H1 (cell line): ENCODE measurements around the gene MAGI1.

Experiments
- BACH1 ChIP-seq: IDR thresholded peaks from 2 replicates; pipeline ENCODE4 v1.6.1; 2012; ENCODE audit warnings: low read length, improper control_type of control experiment
- CHD2 ChIP-seq: IDR thresholded peaks from 2 replicates; pipeline ENCODE4 v1.6.1; 2012; ENCODE audit warnings: low read length, improper control_type of control experiment
- CTCF ChIP-seq, 3 experiments: IDR thresholded peaks; 1 replicate in 2 of 3; 2 replicates in 1 of 3; pipeline versions ENCODE4 v1.5.1 to v1.6.1; 2011; ENCODE audit warnings: low read length in 3 of 3, mild to moderate bottlenecking in 3 of 3, inconsistent platforms in 2 of 3, low read depth in 1 of 3, moderate library complexity in 1 of 3; ENCODE audit not compliant: insufficient read depth in 1 of 3; ENCODE audit errors: control extremely low read depth in 1 of 3
- HDAC6 ChIP-seq: IDR thresholded peaks from one replicate; pipeline ENCODE4 v1.7.1; 2012; ENCODE audit warnings: low read depth, mild to moderate bottlenecking, inconsistent platforms, low read length, moderate library complexity
- JUND ChIP-seq: IDR thresholded peaks from 2 replicates; pipeline ENCODE4 v1.6.1; 2011; ENCODE audit warnings: mild to moderate bottlenecking, improper control_type of control experiment, low read length
- NRF1 ChIP-seq: IDR thresholded peaks from 2 replicates; pipeline ENCODE4 v1.6.1; 2011; ENCODE audit warnings: mild to moderate bottlenecking, low read depth, low read length, improper control_type of control experiment
- POLR2A ChIP-seq, 2 experiments: IDR thresholded peaks; 1 replicate in 1 of 2; 2 replicates in 1 of 2; pipeline ENCODE4 v1.6.1; 2011; ENCODE audit warnings: low read depth in 2 of 2, low read length in 2 of 2, mild to moderate bottlenecking in 2 of 2; ENCODE audit errors: control extremely low read depth in 1 of 2
- POLR2AphosphoS5 ChIP-seq: IDR thresholded peaks from 2 replicates; pipeline ENCODE4 v1.6.1; 2011; ENCODE audit warnings: low read depth, low read length
- SP1 ChIP-seq: IDR thresholded peaks from 2 replicates; pipeline ENCODE4 v1.6.1; 2011; ENCODE audit warnings: low read depth, low read length
- TAF1 ChIP-seq: IDR thresholded peaks from 2 replicates; pipeline ENCODE4 v1.6.1; 2011; ENCODE audit warnings: mild to moderate bottlenecking, low read depth, low read length
- TEAD4 ChIP-seq: IDR thresholded peaks from 2 replicates; pipeline ENCODE4 v1.6.1; 2012; ENCODE audit warnings: low read depth, low read length, inconsistent platforms, mixed read lengths
- YY1 ChIP-seq: IDR thresholded peaks from 2 replicates; pipeline ENCODE4 v1.6.1; 2011; ENCODE audit warnings: low read depth, mild to moderate bottlenecking, low read length

- TF ChIP-seq POLR2A (IDR thresholded peaks at IDR 0.05; ENCODE audit: control extremely low read depth in 1 of 2, low read depth in 2 of 2, low read length in 2 of 2) (no peak), HDAC6 (no peak), JUND (no peak), BACH1 (no peak), TEAD4 (no peak), CTCF (IDR thresholded peaks at IDR 0.05; ENCODE audit: control extremely low read depth in 1 of 3, insufficient read depth in 1 of 3, low read depth in 1 of 3, low read length in 3 of 3) (no peak), TAF1 (no peak), NRF1 (no peak), CHD2 (no peak), SP1 (no peak), YY1 (no peak), POLR2AphosphoS5 (no peak)
Observed at GRCh38 chr3:65687741-65688140, 351.0 kb downstream of the MAGI1 start.
